Measurements from ENCODE around the gene DLX1. TPM values are rescaled to one million over a fixed set of nuclear protein-coding genes. Genes with fewer than 3 reads are reported as not detected.

The DLX1 gene
- total RNA-seq, 4 donors from 2014 or later, result 0.19 to 1.6 (median 0.44) TPM; not detected in 1

DNA sequence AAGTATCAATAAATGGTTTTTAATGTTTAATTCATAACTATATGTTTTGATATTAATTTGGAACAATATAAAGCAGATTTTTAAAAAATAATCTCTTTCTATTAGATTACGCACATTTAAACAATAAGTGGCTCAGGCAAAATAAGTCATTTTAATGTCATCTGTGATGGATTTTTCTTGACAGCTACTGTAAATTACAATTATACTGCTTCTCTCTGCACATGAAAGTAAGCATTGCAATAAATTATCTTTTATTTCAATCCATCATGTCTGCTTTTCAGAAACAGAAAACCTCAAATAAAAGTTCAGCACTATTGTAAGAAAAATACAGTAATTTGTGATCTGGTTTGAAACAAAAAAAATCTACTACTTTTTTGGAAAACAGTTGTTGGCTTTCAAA, 11.1 kb upstream of the DLX1 start:
- H3K27ac ChIP-seq, result no peak overlapping the region
- TF ChIP-seq EP300 (IDR thresholded peaks at IDR 0.05), result no peak
- TF ChIP-seq, protein P1, sequence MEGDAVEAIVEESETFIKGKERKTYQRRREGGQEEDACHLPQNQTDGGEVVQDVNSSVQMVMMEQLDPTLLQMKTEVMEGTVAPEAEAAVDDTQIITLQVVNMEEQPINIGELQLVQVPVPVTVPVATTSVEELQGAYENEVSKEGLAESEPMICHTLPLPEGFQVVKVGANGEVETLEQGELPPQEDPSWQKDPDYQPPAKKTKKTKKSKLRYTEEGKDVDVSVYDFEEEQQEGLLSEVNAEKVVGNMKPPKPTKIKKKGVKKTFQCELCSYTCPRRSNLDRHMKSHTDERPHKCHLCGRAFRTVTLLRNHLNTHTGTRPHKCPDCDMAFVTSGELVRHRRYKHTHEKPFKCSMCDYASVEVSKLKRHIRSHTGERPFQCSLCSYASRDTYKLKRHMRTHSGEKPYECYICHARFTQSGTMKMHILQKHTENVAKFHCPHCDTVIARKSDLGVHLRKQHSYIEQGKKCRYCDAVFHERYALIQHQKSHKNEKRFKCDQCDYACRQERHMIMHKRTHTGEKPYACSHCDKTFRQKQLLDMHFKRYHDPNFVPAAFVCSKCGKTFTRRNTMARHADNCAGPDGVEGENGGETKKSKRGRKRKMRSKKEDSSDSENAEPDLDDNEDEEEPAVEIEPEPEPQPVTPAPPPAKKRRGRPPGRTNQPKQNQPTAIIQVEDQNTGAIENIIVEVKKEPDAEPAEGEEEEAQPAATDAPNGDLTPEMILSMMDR (IDR thresholded peaks at IDR 0.05), result no peak
- no peak for TF ChIP-seq POLR2A (IDR thresholded peaks at IDR 0.05)
- peaks cover 14% of the 10 kb centered on the region for H3K27me3 ChIP-seq
- 98% methylated on average over 1 of the region's 1 CpG for WGBS
- no peak overlapping the region for H3K4me3 ChIP-seq
- no peaks in the 10 kb centered on the region for H3K4me1 ChIP-seq
- no peaks in the 10 kb centered on the region for H3K9me3 ChIP-seq
- no peak for DNase-seq (ENCODE audit: low spot score in 2 of 2)
- H3K36me3 ChIP-seq, result no peaks in the 10 kb centered on the region

DNA sequence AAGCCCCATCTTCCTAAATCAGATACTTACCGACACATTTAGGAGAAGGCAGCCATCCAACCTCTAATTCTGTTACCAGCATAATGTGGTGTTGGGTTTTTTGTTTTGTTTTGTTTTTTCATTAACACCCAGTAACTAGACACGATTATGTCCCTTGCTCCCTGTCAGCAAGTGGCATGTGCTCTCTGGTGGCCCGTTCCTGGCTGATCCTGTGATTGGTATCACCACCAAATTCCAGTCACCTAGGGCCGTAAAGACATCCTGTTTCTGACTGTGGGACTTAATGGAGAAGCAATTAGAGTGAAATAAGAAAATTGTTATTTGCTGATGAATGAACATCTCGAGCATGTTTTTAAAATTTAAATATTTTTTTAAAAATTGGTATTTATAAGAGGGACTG, 5.9 kb upstream of the DLX1 start:
- no peak for DNase-seq (ENCODE audit: low spot score in 2 of 2)
- TF ChIP-seq POLR2A (IDR thresholded peaks at IDR 0.05), result no peak
- TF ChIP-seq, protein P1 (IDR thresholded peaks at IDR 0.05), result no peak
- no peak for TF ChIP-seq POLR2AphosphoS5 (IDR thresholded peaks at IDR 0.05)
- no peak for TF ChIP-seq EP300 (IDR thresholded peaks at IDR 0.05)
- Histone ChIP-seq H3K4me3 (no peak overlapping the region), H3K4me1 (peaks cover 24% of the 10 kb centered on the region), H3K9me3 (no peaks in the 10 kb centered on the region), H3K27ac (no peak overlapping the region), H3K27me3 (peaks cover 63% of the 10 kb centered on the region), H3K36me3 (no peaks in the 10 kb centered on the region)
- 93% methylated on average over 5 of the region's 5 CpGs for WGBS

DNA sequence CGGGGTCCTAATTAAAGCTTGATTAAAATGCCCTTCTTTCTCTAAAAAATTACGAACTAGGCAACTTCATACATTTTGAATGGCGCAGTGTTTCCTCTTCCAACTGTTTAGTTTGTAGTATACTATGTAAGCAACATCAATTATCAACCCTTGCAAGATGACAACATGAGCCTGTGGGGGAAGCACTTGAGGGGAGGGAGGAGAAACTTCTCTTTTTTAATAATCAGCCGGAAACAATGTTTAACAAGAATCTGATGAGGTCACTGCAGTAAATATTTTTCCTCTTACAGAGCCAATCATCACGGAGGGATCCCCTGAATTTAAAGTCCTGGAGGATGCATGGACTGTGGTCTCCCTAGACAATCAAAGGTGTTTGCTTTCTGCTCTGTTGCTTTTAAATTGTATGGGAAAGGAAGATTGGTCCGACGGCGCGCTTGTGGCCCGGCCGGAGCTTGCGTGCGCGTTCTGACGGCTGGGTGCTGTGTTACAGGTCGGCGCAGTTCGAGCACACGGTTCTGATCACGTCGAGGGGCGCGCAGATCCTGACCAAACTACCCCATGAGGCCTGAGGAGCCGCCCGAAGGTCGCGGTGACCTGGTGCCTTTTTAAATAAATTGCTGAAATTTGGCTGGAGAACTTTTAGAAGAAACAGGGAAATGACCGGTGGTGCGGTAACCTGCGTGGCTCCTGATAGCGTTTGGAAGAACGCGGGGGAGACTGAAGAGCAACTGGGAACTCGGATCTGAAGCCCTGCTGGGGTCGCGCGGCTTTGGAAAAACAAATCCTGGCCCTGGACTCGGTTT, 5.3 kb upstream of the DLX1 start:
- Histone ChIP-seq H3K9me3 (no peaks in the 10 kb centered on the region), H3K27me3 (peaks cover 69% of the 10 kb centered on the region), H3K27ac (no peak overlapping the region), H3K4me1 (peaks cover 31% of the 10 kb centered on the region), H3K4me3 (no peak overlapping the region), H3K36me3 (no peaks in the 10 kb centered on the region)
- 73% methylated on average over 38 of the region's 38 CpGs for WGBS
- DNase-seq (ENCODE audit: low spot score in 2 of 2), result no peak
- TF ChIP-seq, protein P1 (IDR thresholded peaks at IDR 0.05), result no peak
- no peak for TF ChIP-seq EP300 (IDR thresholded peaks at IDR 0.05)
- no peak for TF ChIP-seq POLR2A (IDR thresholded peaks at IDR 0.05)
- TF ChIP-seq POLR2AphosphoS5 (IDR thresholded peaks at IDR 0.05), result no peak

DNA sequence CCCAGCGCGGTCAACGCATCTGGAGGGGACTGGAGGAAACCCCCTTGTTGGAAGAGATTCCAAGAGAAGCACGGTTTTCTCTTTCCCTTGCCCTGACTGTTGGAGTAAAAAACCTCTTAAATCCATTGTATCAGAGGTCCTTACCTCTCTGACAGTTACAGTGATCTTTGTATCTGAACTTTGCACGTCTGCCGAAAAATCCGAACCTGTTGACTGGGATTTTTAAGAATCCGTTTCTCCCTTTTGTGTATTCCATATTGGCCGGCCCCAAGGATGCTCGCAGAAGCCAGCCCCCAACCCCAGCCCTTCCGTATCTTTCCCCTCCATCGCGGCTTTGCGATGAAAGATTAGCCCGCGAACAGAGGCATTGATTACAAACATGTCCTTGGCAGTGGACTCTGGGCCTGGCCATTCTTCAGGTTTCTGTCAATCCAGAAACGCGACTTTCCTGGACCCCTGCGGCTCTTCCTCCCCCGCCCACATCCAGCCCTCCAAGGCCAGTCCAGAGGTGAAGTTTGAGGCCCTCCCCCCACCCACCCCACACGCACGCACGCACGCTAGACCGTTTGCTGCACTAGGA, 4.6 kb upstream of the DLX1 start:
- Histone ChIP-seq H3K27ac (no peak overlapping the region), H3K9me3 (no peaks in the 10 kb centered on the region), H3K36me3 (no peaks in the 10 kb centered on the region), H3K4me1 (peaks cover 38% of the 10 kb centered on the region), H3K27me3 (peaks cover 73% of the 10 kb centered on the region), H3K4me3 (no peak overlapping the region)
- DNase-seq (ENCODE audit: low spot score in 2 of 2), result no peak
- 58% methylated on average over 25 of the region's 25 CpGs for WGBS
- TF ChIP-seq POLR2AphosphoS5 (IDR thresholded peaks at IDR 0.05) (no peak), POLR2A (IDR thresholded peaks at IDR 0.05) (no peak), EP300 (IDR thresholded peaks at IDR 0.05) (no peak)
- TF ChIP-seq, protein P1 (IDR thresholded peaks at IDR 0.05), result no peak

DNA sequence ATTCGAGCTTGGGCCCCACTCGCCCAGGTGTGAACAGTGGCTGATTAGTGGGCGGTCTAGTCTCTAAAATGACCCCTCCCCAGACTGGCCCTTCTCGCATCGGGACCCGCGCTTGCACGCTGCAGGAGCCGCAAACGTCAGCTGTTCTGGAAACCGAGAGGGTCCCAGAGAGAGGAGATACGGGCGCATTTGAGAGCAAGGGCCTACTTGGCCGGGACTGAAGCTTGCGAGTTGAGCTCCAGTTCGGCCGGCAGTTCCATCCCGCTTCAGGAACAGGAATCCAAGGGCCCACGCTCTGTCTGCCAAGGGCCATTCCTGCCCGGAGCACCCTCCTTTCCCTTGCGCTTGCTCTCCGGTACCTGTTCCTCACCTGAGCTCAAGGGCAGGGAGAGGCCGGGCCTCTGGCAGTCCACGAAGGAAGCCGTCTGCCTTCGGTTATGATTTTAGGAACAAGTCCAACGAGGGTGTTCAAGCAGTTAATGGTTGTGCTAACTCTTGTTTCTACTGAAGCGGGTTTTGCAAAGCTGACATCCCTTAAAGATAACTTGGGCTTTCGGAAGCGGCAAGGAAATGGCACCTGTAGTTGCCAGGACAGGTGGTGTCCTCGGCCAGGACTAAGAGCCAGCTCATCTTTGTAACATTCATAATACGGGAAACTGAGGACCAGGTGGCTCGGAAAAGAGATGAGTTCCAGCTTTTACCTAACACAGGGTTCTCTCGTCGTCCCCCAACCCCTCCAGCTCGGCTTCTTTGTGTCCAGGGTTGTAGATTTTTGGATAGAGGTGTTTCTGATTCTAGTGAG, 3.9 kb upstream of the DLX1 start:
- peak in 1 of 2 donors; percentile 77 for DNase-seq (ENCODE audit: low spot score in 2 of 2)
- no peak overlapping the region for H3K27ac ChIP-seq
- H3K27me3 ChIP-seq, result peaks cover 79% of the 10 kb centered on the region
- H3K4me1 ChIP-seq, result peaks cover 44% of the 10 kb centered on the region
- H3K9me3 ChIP-seq, result no peaks in the 10 kb centered on the region
- TF ChIP-seq, protein P1 (IDR thresholded peaks at IDR 0.05), result no peak
- TF ChIP-seq POLR2AphosphoS5 (IDR thresholded peaks at IDR 0.05) (no peak), POLR2A (IDR thresholded peaks at IDR 0.05) (no peak), EP300 (IDR thresholded peaks at IDR 0.05) (no peak)
- no peak overlapping the region for H3K4me3 ChIP-seq
- H3K36me3 ChIP-seq, result no peaks in the 10 kb centered on the region
- WGBS, result 25% methylated on average over 36 of the region's 36 CpGs
